GM18502 (cell line): ENCODE measurements around the gene KLHDC8B.
"Not testable (repeated sequence)": the region's sequence is repeated elsewhere in the genome, so short reads cannot be mapped to it uniquely, and the experiment has no call there.

Source experiments
- ATAC-seq: cut with Tn5 transposase; IDR thresholded peaks from one replicate; pipeline ENCODE4 v1.9.1; 2021; ENCODE audit warnings: mild to moderate bottlenecking; ENCODE audit not compliant: unreplicated experiment, poor library complexity

Gene KLHDC8B

DNA sequence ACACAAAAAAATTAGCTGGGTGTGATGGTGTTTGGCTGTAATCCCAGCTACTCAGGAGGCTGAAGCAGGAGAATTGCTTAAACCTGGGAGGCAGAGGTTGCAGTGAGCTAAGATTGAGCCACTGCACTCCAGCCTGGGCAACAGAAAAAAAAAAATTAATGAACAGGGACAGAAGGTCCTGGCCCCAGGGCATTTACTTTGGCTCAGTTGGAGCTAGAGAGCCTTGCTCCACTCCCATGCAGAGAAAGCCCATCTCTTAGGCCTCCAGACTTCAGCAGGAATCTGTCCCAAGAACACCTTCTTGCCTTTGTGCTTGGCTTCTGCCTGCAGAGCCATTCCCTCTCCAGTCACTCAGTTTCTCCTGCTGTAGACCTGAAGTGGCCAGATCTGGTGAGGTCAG lies 8.7 kb downstream of the KLHDC8B start:
- no peak for ATAC-seq

DNA sequence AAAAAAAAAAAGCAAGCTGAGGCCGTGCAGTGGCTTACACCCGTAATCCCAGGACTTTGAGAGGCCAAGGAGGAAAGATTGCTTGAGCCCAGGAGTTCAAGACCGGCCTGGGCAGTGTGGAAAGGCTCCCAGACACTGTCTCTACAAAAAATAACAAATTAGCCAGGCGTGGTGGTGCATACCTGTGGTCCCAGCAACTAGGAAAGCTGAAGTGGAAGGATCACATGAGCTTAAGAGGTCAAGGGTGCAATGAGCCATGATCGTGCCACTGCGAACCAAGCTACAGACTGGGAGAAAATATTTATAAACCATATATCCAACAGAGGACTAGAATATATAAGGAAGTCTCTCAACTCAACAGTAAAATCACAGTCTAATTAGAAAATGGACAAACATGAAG lies 10.0 kb downstream of the KLHDC8B start:
- no peak for ATAC-seq

DNA sequence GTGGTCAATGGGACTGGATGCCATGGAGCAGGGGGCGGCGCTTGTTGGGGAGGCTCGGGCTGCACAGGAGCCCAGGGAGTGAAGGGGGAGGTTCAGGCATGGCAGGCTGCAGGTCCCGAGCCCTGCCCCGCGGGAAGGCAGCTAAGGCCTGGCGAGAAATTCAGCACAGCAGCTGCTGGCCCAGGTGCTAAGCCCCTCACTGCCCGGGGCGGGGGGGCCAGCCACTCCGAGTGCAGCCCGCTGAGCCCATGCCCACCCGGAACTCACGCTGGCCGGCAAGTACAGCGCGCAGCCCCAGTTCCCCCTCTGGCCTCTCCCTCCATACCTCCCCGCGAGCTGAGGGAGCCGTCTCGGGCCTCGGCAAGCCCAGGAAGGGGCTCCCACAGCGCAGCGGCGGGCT lies 11.3 kb downstream of the KLHDC8B start:
- no peak for ATAC-seq

- ATAC-seq = no peak
Observed at GRCh38 chr3:49183873-49184272, 12.5 kb downstream of the KLHDC8B start.

GRCh38 chr3:49191741-49192140 lies 20.3 kb downstream of the KLHDC8B start:
- no peak for ATAC-seq

GRCh38 chr3:49198161-49198560 lies 26.8 kb downstream of the KLHDC8B start:
- ATAC-seq = no peak

DNA sequence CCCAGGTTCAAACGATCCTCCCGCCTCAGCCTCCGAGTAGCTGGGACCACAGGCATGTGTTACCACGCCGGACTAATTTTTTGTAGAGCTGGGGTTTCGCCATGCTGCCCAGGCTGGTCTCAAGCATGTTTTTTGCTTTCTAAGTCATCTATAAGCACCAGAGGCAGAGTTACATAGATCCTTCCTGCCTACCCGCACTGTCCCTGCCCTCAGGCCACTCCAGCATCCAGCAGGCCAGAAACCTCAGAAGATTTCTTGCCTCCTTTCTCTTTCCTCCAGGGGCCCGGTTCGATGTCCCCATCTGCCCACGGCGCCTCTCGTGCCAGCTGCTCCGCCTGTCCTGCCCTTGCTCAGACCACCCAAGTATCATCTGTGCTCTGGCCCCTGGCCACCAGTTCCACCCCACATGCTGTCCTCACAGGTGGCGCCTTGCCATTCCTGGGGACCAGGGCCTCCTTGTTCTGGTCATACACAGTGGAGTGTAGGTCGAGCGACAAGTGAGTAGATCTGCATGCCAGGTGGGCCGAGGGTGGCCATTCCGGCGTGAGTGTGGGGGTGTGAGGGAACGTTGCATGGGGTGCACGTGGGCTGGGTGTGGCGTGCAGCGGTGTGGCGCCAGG lies 27.3 kb downstream of the KLHDC8B start:
- no peak for ATAC-seq

DNA sequence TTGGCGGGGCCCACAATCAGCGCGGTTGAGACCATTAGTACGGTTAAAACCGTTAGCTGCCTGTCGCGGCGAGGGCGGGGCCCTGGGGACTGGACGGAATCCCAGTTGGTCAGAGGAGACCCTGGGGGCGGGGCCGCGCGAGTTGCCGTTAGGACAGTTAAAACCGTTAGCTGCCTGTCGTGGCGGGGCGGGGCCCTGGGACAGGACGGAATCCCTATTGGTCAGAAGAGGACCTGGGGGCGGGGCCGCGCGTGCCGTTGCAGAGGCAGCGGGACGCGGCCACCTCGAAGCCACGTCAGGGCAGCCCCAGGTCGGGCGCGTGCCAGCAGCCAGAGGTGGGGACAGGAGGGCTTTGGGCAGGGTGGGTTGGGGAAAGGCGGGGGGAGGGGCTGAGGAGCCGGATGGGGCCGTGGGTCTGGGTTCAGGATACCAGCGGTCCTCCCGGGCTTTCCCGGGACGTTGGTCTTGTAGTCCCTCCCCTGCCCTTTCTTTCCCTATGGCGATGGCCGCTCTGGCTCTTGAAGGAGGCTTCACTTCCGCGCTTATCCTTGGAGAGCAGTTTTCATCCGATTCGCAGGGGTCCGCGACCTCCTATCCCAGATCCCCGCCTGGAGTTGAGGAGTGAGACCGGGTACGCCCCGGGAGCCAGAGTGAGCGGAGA lies 28.0 kb downstream of the KLHDC8B start:
- ATAC-seq = no peak

DNA sequence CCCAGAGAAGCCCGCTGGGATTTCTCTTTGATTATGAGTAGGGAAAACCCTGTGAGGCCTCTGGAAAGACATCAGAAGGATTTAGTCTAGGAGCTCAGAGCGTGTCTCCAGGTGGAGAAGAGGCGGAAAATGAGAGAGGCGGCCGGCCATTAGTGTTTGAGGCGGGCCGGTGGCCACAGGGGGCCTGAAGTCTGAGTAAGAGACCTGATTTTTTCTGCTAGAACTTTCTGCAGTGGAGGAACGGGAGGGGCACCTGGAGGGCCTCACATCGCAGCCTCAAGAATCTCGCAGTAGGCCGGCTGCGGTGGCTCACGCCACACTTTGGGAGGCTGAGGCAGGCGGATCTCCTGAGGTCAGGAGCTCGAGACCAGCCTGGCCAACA lies 28.5 kb downstream of the KLHDC8B start:
- ATAC-seq = no peak

- ATAC-seq = no peak
Observed at GRCh38 chr3:49213541-49213943, 42.1 kb downstream of the KLHDC8B start.

DNA sequence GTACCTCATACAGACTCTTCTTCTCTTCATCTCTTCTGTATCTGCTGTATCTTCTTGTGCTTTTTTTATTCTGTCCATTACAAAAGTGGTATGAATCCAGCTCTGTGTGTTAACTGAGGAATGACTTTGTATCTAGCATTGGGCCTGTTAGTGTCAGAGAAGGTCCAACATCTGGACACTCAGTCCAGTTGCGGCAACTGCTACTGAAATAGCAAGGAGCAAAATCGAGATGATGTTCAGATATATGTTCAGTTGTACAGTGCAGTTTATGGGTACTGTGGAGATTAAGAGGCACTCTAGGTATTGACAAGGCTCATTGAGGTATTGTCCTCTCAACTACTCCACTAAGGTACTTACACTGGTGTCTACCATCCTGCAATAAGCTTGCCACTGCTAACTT lies 42.6 kb downstream of the KLHDC8B start:
- no peak for ATAC-seq

GRCh38 chr3:49216687-49217086 lies 45.3 kb downstream of the KLHDC8B start:
- not testable (repeated sequence) for ATAC-seq

DNA sequence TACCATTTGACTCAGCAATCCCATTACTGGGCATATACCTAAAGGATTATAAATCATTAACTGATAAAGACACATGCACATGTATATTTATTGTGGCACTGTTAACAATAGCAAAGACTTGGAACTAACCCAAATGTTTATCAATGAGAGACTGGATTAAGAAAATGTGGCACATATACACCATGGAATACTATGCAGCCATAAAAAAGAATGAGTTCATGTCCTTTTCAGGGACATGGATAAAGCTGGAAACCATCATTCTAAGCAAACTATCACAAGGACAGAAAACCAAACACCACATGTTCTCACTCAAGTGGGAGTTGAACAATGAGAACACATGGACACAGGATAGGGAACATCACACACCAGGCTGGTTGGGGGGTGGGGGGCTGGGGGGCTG lies 45.7 kb downstream of the KLHDC8B start:
- ATAC-seq = not testable (repeated sequence)

GRCh38 chr3:49217688-49218470 lies 46.5 kb downstream of the KLHDC8B start:
- ATAC-seq = no peak

- ATAC-seq = not testable (repeated sequence)
Observed at GRCh38 chr3:49218471-49218989, 47.1 kb downstream of the KLHDC8B start.

DNA sequence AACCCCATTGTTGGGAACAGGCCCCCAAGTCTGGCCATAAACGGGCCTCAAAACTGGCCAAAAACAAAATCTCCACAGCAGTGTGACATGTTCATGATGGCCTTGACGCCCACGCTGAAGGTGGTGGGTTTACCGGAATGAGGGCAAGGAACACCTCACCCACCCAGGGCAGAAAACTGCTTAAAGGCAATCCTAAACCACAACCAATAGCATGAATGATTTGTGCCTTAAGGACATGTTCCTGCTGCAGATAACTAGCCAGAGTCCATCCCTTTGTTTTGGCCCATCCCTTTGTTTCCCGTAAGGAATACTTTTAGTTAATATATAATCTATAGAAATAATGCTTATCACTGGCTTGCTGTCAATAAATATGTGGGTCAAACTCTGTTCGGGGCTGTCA lies 47.7 kb downstream of the KLHDC8B start:
- ATAC-seq = no peak

DNA sequence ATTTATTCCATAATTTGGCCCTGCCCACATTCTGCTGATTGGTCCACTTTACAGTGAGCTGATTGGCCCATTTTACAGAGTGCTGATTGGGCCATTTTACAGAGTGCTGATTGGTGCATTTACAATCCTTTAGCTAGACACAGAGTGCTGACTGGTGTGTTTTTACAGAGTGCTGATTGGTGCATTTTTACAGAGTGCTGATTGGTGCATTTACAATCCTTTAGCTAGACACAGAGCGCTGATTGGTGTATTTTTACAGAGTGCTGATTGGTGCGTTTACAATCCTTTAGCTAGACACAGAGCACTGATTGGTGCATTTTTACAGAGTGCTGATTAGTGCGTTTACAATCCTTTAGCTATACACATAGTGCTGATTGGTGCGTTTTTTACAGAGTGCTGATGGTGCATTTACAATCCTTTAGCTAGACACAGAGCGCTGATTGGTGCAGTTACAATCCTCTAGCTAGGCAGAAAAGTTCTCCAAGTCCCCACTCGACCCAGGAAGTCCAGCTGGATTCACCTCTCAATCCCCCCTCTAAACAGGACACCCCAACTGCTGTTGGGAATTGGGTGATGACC lies 49.7 kb downstream of the KLHDC8B start:
- ATAC-seq = not testable (repeated sequence)

DNA sequence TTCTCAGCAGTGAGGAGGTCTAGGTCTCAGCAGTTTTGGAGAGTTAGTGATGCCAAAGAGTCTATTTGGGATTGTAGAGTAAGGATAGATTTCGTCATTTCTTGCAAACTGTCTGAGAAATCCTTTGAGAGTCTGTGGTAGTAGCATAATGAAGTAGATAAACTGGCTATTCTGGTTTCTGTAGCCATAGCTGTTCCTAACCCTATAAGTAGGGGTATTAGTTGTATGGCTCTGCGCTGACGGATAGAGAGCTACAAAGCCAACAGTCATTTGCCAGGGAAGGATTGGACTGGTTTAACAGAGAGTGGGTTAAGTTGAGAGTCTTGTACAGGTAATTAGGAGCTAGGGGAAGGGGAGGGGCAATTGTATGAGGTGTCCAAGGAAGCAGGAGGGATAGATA lies 50.6 kb downstream of the KLHDC8B start:
- no peak for ATAC-seq
